HG03342 (cell line): Measurements from ENCODE around the gene TRAIP.
"Not testable (repeated sequence)": the region's sequence is repeated elsewhere in the genome, so short reads cannot be mapped to it uniquely, and the experiment has no call there.

ENCODE experiments used
- ATAC-seq: cut with Tn5 transposase; IDR thresholded peaks from one replicate; pipeline ENCODE4 v1.9.1; 2021; ENCODE audit warnings: mild to moderate bottlenecking, moderate library complexity; ENCODE audit not compliant: unreplicated experiment

The TRAIP gene

GRCh38 chr3:49793486-49794085 lies 62.8 kb downstream of the TRAIP start:
- no peak for ATAC-seq

- no peak for ATAC-seq
Observed at GRCh38 chr3:49792371-49793150, 63.8 kb downstream of the TRAIP start.

- ATAC-seq = no peak
Observed at GRCh38 chr3:49791571-49791970, 64.8 kb downstream of the TRAIP start.

GRCh38 chr3:49790626-49791411 lies 65.5 kb downstream of the TRAIP start:
- ATAC-seq = no peak

- no peak for ATAC-seq
Observed at GRCh38 chr3:49788056-49788455, 68.3 kb downstream of the TRAIP start.

GRCh38 chr3:49787536-49787935 lies 68.8 kb downstream of the TRAIP start:
- no peak for ATAC-seq

- ATAC-seq = no peak
Observed at GRCh38 chr3:49787182-49787464, 69.2 kb downstream of the TRAIP start.

GRCh38 chr3:49786357-49787181 lies 69.8 kb downstream of the TRAIP start, which contains the start of gene IP6K1:
IP6K1 (minus strand) TSS chr3:49786542; CDS start chr3:49748040, 38,502 bp downstream.
- ATAC-seq = peak; percentile 99

- peak; percentile 38 for ATAC-seq
Observed at GRCh38 chr3:49785565-49786356, 70.6 kb downstream of the TRAIP start.

- ATAC-seq = not testable (repeated sequence)
Observed at GRCh38 chr3:49782277-49782676, 74.1 kb downstream of the TRAIP start.

GRCh38 chr3:49781415-49782199 lies 74.8 kb downstream of the TRAIP start:
- ATAC-seq = no peak

- ATAC-seq = not testable (repeated sequence)
Observed at GRCh38 chr3:49780975-49781365, 75.4 kb downstream of the TRAIP start.

- no peak for ATAC-seq
Observed at GRCh38 chr3:49780080-49780974, 76.0 kb downstream of the TRAIP start.

GRCh38 chr3:49779358-49780079 lies 76.8 kb downstream of the TRAIP start:
- ATAC-seq = no peak
